ENCODE data around the gene SFSWAP.

DNA sequence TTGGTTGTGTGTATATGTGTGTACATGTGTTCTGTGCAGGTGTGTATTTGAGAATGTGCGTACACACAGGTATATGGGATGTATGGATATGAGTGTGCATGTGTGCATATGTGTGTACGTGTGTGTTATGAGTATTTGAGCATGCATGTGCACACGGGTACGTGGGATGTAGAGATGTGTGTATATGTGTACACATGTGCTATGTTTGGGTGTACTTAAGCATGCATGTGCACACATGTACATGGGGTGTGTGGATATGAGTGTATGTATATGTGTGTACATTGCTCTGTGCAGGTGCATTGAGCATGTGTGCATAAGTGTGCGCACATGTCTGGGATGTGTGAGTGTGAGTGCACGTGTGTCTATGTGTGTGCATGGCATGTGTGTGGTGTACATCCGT is 34.3 kb upstream of the SFSWAP start:
- TF ChIP-seq RAD21 (IDR thresholded peaks at IDR 0.05; ENCODE audit: low read depth) (no peak), POLR2AphosphoS5 (IDR thresholded peaks at IDR 0.05; ENCODE audit: low read depth, low read length) (no peak)
- TF ChIP-seq, protein P1, sequence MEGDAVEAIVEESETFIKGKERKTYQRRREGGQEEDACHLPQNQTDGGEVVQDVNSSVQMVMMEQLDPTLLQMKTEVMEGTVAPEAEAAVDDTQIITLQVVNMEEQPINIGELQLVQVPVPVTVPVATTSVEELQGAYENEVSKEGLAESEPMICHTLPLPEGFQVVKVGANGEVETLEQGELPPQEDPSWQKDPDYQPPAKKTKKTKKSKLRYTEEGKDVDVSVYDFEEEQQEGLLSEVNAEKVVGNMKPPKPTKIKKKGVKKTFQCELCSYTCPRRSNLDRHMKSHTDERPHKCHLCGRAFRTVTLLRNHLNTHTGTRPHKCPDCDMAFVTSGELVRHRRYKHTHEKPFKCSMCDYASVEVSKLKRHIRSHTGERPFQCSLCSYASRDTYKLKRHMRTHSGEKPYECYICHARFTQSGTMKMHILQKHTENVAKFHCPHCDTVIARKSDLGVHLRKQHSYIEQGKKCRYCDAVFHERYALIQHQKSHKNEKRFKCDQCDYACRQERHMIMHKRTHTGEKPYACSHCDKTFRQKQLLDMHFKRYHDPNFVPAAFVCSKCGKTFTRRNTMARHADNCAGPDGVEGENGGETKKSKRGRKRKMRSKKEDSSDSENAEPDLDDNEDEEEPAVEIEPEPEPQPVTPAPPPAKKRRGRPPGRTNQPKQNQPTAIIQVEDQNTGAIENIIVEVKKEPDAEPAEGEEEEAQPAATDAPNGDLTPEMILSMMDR (IDR thresholded peaks at IDR 0.05 in 2 of 3, conservative IDR thresholded peaks at IDR 0.05 in 1 of 3; ENCODE audit: borderline replicate concordance in 1 of 3, insufficient read depth in 1 of 3, low read depth in 2 of 3, low read length in 2 of 3): no peak
